GM13976 (cell line): Measurements from ENCODE around the gene IQCK.

ENCODE experiments used
- DNase-seq: peaks from one replicate; pipeline ENCODE4 v3.0.0; 2012; ENCODE audit warnings: low spot score
- CTCF ChIP-seq: IDR thresholded peaks from 2 replicates; pipeline ENCODE4 v1.5.1; 2012; ENCODE audit warnings: borderline replicate concordance, mild to moderate bottlenecking; ENCODE audit not compliant: insufficient read depth; ENCODE audit errors: extremely low read depth, missing control alignments, control extremely low read depth
- in situ Hi-C: fragments of 300-500 bp; cut with MboI; formaldehyde crosslinking; loops from one replicate; pipeline ENCODE4 v1.12.0; 2022; ENCODE audit warnings: low sequenced_read_pairs, mixed read lengths, inconsistent platforms; ENCODE audit not compliant: unreplicated experiment

The IQCK gene

GRCh38 chr16:19875900-19876299, 157.8 kb downstream of the IQCK start:
- in situ Hi-C loops = no loop called here
- DNase-seq = no peak
- no peak for TF ChIP-seq CTCF

GRCh38 chr16:19876501-19877059, 158.5 kb downstream of the IQCK start:
- in situ Hi-C loops = no loop called here
- TF ChIP-seq CTCF = no peak
- DNase-seq = no peak

- TF ChIP-seq CTCF = no peak
- in situ Hi-C loops = no loop called here
- DNase-seq = no peak
Observed at GRCh38 chr16:19878757-19879156, 160.7 kb downstream of the IQCK start.

GRCh38 chr16:19879241-19879792, 161.2 kb downstream of the IQCK start:
- TF ChIP-seq CTCF = no peak
- in situ Hi-C loops = no loop called here
- no peak for DNase-seq

- in situ Hi-C loops = loop anchor here (10.0 kb wide), 1 partner anchor 296 kb away; no protein-coding TSS in a partner anchor
- TF ChIP-seq CTCF = no peak
Observed at GRCh38 chr16:19881028-19881427, 163.0 kb downstream of the IQCK start.

GRCh38 chr16:19881783-19882182, 163.7 kb downstream of the IQCK start:
- no peak for TF ChIP-seq CTCF
- in situ Hi-C loops = loop anchor here (10.0 kb wide), 1 partner anchor 297 kb away; no protein-coding TSS in a partner anchor
- no peak for DNase-seq

More at GRCh38 chr16:19881028-19881427, 163.0 kb downstream of the IQCK start:
- no peak for DNase-seq
